Femur (tissue), 1 donor: ENCODE measurements around the gene AK3.

ENCODE experiments used
- DNase-seq: peaks from one replicate; pipeline ENCODE4 v3.0.0-alpha.2; 2017

The AK3 gene

GRCh38 chr9:4746278-4747030 lies 5.5 kb upstream of the AK3 start:
- no peak for DNase-seq

DNA sequence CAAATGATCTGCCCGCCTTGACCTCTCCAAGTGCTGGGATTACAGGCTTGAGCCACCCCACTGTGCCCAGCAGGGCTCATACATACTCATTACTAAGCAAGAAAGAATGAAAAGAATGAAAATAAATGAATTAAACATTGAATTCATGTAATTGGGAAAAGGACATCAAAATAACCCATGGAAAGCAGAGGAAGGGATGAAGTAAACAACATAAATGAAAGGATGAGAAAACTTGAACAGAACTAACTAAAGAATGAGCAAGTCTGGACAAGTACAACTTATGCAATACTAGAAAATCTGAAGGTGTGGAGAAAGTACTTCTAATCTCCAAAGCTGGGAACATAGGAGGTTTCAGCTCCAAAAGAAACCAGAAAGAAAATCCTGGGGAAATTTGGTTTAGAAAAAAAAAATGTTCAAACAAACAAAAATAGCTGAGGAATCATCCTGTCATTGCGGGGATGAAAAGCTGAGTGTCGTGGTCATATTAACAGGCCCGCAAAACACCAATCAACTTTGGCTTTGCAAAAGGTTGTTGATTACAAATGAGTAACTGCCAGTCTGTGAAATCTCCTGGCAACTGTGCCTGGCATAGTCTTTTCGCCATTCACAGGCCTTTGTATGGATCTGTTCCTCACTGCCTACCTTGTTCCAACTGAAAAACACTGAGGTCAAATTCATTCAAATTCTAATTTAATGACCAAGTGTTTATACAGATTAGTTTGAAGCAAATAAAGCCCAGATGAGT lies 2.3 kb upstream of the AK3 start:
- no peak for DNase-seq

- DNase-seq = no peak
Observed at GRCh38 chr9:4742246-4742645, 1.2 kb upstream of the AK3 start.

DNA sequence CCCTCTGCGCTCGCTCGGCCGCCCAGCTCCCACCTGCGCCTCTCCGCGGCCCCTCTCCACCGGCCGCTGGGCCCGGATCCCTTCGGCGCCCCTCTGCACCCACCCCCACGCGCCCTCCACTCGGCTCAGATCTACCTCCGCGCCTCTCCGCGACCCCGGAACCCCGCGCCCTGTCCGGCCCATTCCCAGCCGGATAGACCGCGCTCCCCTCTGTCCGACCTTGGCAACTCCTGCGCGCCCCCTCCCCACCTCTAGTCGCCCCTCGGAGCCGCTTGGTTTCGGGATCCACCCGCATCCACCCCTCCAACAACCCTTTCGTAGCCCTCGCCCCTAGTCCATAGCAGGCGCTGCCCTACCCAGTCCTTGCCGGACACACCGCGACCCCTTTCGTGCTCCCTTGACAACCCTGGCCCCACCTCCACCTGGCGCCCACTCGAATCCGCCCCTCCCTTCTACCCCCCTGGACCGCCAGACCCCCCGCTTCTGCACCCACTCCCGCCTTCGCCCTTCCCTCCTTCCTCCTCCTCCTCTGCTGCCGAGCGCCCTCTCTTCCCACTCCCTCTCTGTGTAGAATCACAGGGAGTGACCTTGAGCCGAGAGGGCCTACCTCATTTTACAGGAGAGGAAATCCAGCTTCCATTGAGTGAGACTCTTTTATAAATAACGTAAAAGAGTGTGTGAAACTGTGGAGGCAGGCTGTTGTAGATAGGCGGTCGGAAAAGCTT lies 525 bp upstream of the AK3 start:
- DNase-seq = no peak

GRCh38 chr9:4740388-4740637 lies 689 bp downstream of the AK3 start:
- no peak for DNase-seq

GRCh38 chr9:4739587-4740387 lies 1.2 kb downstream of the AK3 start:
- no peak for DNase-seq

DNA sequence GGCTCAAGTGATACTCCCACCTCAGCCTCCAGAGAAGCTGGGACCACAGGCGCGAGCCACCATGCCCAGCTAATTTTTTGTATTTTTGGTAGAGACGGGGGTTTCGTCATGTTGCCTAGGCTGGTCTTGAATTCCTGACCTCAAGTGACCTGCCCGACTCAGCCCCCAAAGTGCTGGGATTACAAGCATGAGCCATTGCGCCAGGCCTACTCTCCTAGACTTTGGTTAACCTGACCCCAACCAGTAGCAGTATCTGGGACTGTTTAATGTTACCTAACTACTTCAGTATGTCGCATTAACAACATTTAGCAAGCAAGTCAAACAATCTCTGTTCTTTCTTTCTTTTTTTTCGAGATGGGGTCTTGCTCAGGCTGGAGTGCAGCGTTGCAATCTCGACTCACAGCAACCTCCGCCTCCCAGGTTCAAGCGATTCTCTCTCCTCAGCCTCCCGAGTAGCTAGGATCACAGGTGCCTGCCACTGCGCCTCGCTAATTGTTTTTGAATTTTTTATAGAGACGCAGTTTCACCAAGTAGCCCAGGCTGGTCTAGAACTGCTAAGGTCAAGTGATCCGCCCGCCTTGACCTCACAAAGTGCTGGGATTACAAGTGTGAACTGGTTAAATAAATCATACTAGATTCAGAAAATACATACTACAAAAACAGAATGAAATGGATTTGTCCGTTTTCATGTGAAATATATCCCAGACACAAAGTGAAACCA lies 2.0 kb downstream of the AK3 start:
- DNase-seq = no peak

DNA sequence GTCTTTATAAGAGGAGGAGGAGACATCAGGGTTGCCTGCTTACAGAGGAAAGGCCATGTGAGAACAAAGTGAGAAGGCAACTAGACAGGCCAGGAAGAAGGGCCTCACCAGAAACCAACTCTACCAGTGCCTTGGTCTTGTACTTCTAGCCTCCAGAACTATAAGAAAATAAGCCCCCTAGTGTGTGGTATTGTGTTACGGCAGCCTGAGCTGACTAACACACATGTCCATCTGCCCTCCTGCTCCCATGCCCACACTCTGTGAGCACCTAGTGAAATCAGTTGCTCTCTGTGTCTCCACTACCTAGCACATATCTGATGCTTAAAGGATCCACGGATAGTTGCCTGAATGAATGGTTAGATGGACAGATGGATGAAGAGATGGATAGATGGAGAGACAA lies 6.9 kb downstream of the AK3 start:
- DNase-seq = no peak

- no peak for DNase-seq
Observed at GRCh38 chr9:4732890-4733289, 8.1 kb downstream of the AK3 start.

- DNase-seq = no peak
Observed at GRCh38 chr9:4727593-4727992, 13.4 kb downstream of the AK3 start.

DNA sequence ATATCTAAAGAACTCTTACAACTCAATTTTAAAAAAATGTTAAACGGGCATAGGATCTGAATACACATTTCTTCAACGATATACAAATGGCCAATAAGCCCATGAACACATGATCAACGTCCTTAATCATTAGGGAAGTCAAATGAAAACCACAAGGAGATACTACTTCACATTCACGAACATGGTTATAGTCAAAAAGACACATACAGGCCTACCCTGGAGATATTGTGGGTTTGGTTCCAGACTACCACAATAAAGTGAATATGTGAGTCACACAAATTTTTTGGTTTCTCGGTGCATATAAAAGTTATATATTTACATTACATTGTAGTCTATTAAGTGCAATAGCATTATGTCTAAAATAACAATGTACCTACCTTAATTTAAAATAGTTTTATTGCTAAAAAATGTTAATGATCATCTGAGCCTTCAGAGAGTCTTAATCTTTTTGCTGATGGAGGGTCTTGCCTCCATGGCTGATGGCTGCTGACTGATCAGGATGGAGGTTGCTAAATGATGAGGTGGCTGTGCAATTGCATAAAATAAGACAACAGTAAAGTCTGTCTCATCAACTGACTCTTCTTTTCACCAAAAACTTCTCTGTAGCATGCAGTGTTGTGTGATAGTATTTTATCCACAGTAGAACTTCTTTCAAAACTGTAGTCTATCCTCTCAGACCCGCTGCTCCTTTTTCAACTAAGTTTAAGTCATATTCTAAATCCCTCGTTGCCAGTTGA lies 15.1 kb downstream of the AK3 start:
- DNase-seq = no peak

GRCh38 chr9:4721736-4722135 lies 19.3 kb downstream of the AK3 start:
- no peak for DNase-seq

DNA sequence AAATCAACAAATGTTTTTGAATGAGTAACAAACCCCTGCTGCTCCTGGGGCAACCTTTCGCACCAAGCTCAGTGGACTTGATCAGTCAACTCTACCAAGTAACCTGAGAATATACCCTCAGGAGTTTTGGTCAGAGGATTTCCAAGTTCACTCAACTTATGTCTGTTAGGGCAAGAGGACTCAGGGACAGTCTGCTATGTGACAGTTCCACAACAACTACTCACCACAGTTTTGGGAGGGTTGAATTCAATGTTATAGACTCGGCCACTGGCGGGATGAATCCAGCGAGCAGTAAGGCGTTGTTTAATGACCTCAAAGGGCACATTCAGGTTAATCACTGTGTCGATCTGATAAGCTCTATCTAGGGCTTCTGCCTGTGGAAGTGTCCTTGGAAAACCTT lies 22.1 kb downstream of the AK3 start:
- DNase-seq = no peak

- no peak for DNase-seq
Observed at GRCh38 chr9:4717815-4718214, 23.2 kb downstream of the AK3 start.

DNA sequence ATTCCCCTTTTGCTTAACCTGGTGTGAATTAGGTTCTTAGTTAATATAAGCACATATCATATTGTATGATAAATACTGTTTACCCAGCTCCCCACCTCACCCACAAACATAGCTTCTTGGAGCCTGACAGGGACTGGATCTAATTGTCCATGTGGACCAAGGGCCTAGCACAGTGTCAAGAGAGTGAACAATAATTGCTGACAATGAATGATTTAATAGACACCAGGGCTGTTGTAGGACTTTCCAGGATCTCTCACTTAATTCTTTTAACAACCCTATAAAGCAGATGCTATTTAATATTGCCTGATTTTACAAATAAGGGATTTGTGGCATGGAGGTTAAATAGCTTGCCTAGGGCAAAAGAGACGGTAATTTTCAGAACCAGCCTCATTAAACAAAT lies 24.8 kb downstream of the AK3 start:
- DNase-seq = no peak

DNA sequence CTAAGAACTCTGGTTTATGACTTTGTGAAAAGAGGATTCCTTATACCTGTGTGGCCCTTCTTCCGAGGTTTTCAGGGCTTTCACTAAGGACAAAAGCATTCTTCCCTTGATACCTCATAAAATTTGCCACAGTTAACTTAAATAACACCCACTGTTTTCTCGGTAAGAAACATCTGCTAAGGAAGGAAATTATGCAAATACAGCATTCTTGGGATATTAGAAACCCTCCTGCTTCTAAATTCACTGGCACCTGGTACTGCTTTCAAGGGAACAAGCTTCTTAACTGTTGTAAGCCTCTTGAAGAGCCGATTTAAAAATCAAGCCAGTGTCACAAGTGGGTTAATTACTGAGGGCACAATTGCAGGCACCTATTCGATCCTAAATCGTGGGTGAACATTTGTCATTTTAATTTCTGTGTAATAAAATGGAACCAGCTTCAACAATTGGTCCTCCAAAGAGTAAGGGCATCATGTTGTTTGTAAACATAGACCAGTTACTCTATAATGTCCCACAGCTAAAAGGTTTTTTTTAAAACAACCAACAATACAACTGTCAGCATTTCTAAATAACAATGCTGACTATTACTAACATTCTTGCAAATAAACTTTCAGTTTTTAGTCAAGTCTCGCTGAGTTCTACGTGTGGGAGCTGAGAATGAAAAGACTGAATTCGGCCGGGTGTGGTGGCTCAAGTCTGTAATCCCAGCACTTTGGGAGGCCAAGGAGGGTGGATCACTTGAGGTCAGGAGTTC lies 26.6 kb downstream of the AK3 start:
- DNase-seq = no peak

GRCh38 chr9:4713849-4714248 lies 27.2 kb downstream of the AK3 start:
- no peak for DNase-seq

DNA sequence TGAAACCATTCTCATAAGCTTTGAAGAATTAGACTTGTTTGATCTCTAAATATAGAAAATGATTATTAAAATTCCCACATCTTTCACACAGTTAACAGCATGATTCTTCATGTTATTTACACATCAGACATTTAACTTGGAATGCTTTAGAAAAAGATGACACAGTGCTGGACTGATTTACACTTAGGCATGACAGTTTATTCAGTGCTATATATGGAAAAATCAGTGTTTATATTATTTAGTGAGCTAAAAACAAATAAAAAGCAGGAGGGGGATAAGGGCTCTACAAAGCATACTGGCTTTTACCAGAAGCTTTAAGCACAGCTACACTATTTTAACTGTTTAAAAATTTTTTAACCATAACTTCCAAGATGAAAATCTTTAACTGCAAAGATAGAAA lies 31.6 kb downstream of the AK3 start:
- no peak for DNase-seq

GRCh38 chr9:4706971-4707622 lies 33.9 kb downstream of the AK3 start:
- DNase-seq = no peak

GRCh38 chr9:4706021-4706420 lies 35.0 kb downstream of the AK3 start:
- no peak for DNase-seq

DNA sequence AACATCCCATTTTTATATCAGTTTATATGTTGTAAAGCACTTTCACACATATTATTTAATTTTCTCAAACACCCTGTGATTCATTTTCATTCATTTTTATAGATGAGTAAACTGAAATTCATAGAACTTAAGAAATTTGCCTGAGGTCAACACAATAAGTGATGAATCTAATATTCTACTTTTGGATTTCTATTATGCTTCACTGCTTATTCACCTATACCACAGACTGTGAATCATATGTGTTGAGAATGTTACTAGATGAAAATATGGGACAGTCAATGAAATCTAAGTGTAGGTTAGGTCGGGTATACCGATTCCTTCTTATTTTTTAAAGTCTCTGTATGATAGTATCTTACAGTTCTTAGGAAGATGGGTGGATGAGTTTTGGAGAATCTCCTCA lies 36.9 kb downstream of the AK3 start:
- DNase-seq = no peak
